Activated CD4-positive, alpha-beta T cell treated with anti-CD3 and anti-CD28 coated beads for 4 hours (primary cell): Measurements from ENCODE around the gene EVL.

Experiments used
- DNase-seq, 2 donors: peaks; one replicate each; pipeline ENCODE4 v3.0.0-alpha.2; 2020

Gene EVL

DNA sequence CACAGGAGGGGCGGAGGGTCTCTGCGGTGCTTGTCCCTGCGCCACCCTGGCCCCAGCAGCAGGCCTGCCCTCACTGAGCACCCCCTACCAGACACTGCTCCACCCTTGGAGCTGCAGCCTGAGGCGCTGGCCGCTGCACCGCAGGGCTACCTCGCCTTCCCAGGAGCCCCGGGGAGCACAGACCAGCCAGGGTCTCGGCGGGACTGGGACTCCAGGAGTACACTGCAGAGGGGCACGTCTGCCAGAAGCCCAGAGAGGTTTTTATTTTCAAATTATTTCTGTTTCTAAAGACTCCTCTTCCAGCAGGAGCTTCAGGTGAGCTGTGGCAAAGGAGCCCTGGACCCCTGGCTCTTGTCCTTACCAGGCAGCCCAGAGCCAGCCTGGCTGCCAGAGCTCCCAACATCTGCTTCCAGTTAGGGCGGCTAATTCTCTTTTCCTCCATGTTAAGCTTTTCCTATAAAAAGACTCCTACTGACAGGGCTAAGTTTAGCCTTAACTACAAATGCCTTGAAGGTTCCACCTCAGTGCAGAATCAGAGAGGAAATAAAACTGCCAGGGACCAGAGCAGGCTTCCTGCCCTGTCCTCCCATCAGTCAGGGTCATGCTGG, 67.8 kb downstream of the EVL start:
- no peak for DNase-seq

DNA sequence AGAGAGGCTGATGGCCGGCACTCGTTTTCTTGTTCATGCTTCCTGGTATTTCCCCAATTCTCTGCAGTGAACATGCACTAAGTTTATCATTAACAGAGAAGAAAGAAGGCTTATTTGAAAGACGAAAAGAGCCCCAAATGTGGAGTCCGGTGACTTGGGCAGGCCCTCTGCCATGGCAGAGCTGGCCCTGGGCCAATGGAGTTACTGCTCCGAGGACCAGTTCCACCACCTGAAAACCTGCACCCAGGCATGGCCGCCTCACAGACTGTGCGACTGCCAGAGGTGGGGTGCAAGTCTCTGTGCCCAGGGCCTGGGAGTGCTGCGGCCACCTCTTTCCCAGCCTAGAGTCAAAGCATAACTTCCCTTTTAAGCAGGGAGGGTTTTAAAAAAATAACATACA, 69.4 kb downstream of the EVL start:
- no peak for DNase-seq

DNA sequence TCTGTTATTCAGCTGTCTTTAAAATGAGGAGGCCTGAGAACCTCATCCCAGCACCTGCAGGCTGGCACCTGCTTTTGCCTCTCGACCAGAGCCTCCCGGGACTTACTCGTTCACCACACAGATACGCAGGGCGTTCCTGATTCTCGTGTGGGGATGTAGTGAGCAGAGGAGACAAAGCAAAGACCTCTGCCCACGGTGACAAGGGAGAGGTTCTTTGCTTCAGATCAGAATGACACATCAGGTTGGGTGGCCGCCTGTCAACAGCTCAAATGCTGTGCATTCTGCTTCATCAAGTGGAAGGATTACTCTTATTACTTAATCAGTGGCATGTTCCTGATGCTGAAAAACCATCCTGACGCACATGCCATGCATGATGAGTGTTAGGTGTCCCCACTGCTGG, 69.9 kb downstream of the EVL start:
- no peak for DNase-seq

DNA sequence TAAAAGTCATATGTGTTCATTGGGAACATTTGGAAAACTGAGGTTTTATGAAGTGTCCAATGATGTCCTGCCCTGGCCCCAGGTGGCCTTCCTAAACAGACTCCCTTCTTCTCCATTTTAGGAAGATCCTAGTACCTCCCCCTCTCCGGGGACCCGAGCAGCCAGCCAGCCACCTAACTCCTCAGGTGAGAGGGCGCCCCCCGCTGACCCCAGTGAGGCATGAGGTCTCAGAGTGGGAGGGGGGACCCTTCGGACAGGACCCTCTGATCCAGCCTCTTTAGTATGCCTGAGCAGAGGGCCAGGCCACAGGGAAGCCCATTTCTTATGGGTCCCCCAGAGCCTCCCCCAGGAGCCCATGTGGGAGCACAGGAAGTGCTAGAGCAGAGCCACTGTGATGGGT, 70.6 kb downstream of the EVL start:
- no peak for DNase-seq

DNA sequence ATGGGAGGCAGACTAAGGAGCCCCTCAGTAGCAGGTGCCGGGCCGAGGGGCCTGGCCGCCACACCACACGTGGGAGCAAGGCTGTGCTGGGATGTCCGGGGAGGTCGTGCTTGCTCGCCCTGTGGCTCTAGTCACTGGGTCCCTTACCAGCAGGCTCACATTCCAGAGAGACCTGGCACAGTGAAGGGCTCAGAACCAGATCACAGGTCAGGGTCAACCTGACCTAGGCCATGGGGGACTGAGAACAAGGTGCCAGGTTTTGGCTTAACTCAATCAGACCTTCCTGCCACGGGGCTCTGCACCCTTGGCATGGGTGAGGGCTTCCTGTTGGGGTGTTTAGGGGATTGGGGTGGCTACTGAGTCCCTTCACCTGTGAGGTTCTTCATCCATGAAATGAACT, 72.0 kb downstream of the EVL start:
- no peak for DNase-seq

DNA sequence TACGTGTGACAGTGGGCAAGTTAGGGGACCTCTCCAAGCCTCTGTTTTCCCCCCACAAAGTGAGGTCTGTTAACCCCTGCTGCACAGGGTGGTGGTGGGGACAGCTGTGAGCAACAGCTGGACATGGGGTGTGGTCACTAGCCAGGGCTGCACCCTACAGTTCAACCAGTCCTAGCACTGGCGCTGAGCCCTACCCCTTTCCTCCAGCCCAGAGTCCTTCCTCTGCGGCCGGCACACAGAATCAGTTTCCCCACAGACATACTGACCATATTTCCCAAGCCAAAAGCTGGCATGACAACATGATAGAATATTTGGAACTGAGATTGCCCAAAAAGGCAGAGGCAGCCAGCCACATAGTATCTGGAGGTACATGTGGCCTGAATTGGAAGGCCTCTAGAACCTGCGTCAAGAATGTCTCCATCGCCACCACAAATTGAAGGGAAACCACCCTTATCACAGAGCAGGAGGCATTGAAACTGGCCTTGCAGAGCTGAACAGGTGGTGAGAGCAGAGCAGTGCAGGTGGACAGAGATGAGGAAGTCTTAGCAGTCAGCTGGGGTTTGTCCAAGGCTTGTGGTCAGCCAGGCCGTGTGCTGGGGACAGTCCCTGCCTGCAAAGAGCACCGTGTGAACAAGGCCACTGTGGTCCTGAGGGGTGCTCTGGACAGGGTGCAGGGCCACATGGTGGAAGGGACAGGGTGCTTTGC, 73.0 kb downstream of the EVL start:
- DNase-seq: no peak

DNA sequence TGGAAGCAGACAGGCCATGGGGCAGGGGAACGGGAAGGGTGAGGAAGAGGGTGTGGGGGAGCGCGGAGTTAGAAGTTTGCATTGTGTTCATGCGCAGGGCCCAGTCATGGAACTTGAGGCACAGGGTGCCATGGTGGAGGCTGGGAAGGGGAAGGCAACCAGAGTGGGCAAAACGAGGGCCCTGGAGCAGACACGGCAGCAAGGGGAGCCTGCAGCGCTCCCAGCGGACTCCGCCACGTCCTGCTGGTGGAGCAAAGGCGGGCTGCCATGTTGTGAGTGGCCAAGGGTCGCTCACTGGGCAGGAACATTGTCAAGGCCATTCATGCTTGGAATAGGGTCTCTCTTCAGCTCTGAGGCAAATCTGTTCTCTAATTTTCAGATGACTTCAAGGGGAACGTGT, 73.7 kb downstream of the EVL start:
- no peak for DNase-seq

DNA sequence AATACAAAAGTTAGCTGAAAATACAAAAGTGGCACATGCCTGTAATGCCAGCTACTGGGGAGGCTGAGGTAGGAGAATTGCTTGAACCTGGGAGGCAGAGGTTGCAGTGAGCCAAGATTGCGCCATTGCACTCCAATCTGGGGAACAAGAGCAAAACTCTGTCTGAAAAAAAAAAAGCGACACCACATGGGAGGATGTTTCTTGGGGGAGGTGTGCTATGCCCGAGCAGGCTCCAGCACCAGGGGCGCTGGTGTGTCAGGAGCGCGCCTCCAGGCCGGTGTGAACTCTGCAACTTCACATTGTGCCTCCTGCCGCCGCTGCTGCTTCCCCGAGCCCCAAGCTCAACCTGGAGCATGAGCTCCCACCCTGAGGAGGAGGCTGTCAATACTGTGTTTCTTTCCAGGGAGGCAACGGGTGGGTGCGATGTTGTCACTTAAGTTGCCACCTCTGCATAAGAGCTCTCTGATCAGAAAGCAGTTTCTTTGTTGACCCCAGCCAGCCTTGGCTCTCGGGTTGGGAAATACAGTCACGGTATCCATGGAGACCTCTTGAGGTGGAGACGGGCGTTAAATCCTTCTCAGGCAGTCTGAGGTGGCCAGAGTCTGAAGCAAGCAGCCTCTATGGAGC, 75.3 kb downstream of the EVL start:
- DNase-seq: no peak

DNA sequence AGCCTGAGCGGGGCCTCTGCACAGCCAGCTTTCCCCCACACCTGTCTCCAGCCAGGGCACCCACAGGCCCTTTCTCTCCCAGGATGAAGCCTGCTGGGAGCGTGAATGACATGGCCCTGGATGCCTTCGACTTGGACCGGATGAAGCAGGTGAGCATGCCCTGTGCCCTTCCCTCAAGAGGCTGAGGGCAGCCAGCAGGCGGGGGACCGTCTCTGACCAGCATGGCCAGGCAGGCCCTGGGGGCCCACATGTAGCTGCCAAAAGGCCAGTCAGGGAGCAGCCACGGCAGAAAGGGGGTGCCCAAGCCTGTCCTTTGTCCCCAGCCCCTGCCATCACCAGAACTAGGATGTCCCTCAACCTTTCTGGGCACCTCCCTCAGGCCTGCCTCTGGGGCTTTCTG, 75.9 kb downstream of the EVL start:
- no peak for DNase-seq

DNA sequence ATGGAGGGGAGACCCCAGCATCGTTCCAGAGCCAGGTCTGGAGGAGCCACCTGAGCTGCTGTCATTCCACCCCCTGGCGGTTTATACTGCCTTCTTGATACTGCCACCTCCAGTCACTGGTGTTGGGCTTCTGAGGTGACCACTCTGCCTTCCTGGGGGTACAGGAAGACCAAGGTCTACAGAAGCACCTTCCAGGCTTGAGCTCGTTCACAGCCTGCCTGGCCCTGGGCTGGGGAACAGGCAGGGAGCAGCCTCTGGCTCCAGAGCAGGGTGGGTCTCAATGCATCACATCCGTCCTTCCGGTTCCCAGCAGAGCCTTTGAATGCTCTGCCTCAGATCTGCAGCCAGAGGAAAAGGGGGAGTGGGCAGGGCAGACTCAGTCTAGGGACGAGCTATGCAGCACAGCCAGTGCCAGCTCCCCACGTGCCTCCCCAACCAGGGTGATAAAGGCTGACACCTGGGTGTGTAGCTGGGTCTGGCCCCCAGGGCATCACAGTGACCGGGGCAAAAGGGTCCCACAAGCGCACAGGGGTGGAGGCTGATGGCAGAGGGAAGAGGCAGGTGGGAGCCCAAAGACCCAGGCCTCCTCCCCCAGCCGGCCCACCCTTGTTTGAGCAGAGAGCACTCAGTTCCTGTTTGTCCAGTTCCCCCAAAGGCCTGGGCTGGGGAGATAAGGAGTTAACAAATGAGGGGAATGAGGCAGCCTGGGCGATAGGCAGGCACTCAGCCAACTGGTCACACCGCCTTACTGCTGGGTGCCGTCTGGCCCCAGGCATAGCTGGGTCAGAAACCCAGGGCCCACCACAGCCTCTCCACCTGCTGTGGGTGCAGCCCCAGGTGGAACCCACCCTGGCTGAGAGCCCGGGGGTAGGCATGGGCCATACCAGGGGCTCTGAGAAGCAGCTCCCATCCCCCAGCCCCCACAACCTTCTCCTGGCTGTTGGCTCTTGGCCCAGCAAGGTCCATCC, 77.1 kb downstream of the EVL start:
- DNase-seq: no peak

DNA sequence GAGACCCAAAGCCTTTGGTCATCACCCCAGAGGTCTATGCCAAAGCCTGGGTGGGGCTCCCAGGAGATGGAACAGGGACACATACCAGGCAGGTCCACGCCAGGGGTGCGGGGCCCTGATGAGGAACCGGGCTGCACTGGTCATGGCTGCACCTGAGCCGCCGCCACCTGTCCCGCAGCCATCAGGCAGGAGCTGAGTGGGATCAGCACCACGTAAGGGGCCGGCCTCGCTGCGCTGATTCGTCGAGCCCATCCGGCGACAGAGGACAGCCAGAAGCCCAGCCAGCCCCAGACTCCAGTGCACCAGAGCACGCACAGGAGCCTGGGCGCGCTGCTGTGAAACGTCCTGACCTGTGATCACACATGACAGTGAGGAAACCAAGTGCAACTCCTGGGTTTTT, 78.3 kb downstream of the EVL start:
- no peak for DNase-seq

DNA sequence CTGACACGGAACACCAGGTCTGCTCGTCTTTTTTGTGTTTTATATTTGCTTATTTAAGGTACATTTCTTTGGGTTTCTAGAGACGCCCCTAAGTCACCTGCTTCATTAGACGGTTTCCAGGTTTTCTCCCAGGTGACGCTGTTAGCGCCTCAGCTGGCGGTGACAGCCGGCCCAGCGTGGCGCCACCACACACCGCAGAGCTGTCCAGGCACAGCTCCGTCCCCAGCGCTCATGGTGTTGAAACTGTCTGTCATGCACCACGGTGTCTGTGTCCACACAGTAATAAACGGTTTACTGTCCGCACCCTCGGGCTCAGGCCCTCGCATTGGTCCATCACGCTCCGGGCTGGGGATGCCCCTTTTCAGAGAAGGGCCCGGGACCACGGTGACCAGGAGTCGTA, 78.7 kb downstream of the EVL start:
- no peak for DNase-seq

DNA sequence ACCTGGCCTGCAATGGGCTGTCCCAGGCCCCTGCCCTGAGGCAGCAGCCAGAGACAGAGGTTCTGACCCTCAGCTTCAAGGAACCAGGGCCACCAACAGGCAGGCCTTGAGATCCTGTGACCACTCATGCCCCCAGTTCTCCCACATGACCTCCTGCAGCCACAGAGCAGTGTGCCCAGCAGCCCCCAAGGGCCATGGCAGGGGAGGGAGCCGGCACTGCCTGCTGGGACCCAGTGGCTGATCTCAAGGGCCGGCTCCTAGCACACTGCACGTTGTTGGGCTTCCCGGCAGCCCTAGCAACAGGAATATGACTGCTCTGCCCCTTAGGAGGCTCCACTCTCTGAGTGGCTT, 79.4 kb downstream of the EVL start:
- no peak for DNase-seq

DNA sequence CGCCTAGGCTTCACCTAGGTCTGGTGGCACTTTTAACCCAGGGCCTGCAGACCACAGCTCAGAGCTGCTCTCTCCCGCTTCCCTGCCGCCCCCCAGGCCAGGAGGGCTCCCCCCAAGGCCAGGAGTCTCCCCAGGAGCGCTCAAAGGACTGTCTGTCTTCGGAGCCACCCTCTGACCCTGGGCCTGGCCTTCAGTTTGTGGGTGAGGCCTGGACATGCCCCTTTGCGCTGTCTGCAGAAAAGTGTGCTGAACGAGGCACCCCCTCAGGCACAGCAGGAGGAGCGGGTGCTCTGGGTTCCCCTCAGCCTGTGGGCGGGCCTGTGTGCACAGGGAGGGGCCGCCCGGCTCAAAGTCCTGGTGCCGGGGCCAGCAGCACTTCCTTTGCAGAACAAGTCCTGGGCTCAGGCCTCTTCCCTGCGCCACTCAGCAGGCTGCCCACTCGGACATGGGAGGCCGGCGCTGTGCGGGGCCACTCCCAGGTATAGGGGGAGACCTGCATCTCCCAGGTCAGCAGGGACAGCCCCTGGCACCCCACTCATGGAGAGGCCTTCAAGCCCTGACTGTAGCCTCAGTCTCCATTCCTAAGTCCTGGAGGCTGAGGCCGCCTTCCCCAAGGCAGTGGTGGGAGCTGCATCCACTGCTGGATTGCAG, 79.9 kb downstream of the EVL start:
- no peak for DNase-seq

DNA sequence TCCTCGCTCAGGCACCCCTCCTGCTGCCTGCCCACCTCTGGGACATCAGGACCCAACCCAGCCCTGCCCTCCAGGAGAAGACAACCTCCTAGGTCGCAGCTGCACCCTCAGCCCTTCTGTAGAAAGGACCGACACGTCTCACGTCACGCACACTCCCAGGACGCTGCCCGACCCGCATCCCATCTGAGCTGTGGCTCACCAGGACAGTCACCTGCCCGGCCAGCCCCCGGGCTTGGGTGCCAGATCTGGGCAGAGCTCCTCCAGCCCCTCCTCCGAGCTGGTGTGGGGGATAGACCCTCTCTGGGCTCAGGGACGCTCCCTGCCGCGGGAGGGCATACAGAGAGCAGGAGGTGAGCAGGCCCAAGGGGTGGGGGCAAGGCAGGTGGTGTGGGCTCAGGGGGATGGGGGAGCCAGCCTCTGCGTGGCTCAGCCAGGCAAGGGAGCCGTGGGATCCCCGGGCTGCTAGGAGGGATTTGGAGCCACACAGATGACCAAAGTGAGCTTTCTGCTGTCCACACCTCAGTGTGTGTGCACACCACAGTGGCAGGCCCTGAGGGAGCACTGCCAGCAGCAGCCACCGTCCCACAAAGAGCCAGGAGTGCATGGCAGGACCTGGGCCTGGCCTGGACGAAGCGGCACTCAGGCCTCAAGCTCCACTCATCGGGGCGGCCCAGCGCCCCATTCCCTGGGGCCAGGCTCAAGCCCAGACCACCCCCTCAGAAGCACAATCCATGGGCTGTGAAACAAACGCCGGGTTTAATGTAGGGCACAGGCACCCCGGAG, 80.7 kb downstream of the EVL start:
- DNase-seq: no peak

DNA sequence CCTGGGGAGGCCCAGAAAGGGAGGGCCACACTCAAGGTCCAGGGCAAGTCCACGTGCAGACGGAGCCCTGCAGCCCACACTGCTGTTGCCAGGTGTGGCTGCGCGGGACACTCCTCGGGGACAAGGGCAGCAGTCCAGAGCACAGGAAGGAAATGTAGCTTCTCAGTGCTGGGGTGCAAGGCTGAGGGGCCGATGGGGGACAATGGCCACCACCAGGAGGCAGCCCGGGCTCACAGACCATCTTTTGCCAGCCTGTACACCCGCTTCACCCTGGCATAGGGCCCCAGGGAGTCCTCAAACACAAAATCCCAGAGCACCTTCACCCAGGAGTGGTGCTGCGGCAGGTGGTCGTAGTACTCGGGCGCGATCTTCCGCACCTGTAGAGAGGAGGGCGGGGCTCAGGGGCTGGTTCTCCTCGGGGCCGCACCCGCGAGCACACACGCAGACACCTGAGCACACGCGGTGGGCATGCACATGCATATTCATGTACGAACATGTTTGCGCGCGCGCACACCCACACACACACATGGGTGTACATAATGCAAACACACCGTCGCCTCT, 81.4 kb downstream of the EVL start:
- DNase-seq: peak in 1 of 2 donors; percentile 30

DNA sequence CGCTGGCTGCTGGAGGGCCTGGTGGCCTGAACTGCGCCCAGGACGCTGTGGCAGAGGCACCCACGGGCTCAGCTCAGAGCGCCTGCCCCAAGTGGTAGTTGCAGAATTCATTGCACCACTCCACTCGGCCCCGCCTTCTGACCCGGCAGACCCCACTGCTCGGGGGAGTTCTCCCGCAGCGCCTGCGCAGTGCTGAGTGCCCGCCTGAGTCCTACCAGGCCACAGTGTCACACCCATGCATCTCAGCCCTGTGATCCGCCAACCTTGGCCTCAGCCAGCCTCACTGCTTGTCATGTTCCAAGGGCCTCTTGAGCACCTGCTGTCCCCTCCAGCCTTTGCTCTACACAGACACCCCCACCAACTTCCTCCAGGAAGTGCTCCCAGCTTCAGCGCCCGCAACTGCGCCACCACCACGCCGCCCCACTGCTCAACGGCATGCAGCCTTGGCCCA, 82.0 kb downstream of the EVL start:
- DNase-seq: peak; percentile 33 to 49

DNA sequence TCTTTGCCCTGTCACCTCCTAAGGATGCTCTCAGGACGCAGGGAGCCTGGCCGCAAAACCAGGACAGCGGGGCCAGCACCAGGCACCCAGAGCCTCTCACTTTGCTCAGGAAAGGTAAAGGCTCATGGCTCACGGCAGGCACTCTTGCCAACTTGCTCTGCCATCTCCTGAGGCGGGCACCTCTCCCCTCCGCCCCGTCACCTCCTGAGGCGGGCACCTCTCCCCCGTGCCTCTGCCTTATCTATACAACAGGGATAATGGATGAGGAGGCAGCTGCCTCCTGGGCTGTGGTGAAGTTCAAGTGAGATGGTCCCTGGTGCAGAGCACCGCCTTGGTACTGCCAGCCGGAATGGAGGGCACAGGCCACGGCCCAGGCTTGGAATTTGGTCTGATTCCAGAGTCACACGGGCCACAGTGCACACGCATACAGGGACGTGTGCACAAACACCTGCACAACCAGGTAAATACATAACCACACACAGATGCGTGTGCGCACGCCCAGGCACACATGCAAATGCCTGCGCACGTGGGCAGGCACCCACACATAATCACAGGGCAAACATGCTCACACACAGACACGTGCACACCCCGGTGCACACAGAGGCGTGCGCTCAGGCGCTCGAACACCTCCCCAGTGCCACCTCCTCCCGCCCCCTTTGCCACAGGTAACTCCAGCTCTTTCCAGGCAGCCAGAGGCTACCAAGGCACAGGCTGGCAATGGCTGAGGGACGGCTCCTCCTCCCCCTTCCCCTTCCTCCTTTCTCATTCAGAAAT, 82.7 kb downstream of the EVL start:
- no peak for DNase-seq

DNA sequence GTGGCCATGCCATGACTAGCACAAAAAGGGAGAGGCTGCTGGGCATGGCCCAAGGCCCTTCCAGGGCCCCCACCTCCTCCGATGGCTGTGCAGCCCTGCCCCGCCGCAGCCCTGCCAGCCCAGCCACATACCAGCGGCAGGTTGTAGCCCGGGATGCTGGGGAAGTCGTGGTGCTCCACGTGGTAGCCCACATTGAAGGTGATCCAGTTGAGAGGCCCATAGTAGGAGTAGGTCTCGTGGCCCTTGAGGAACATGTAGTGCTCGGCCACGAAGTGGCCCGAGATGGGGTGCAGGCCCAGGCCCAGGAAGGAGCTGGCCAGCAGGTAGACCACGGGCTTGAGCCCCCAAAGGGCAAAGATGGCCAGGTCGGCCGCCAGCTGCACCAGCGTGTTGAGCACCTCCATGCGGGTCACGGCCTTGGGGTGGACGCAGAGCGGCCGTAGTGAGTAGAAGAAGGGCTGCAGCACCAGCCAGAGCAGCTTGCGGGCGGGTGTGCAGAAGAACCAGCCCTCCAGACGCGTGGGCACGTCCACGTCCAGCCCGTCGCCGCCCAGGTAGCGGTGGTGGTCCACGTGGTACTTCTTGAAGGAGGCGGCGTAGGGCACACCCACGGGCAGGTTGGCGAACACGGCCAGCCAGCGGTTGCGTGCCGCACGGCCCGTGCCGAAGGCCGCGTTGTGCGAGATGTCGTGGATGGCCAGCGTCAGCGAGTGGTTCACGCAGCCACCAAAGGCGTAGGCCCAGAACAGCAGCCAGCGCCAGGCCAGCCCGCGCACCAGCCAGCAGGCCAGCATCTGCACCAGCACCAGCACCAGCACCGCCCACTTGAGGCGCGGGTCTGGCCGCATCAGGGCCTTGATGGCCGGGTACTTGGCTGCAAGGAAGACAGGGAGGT, 83.9 kb downstream of the EVL start:
- no peak for DNase-seq
